H1 (cell line): Measurements from ENCODE around the gene DMAC2.

Experiments
- EZH2 ChIP-seq: fragments of 200-600 bp; sonication (generic); IDR thresholded peaks from 2 replicates; pipeline ENCODE4 v1.7.1; 2012; ENCODE audit warnings: low read depth, mild to moderate bottlenecking, moderate library complexity, low read length, inconsistent platforms; ENCODE audit not compliant: severe bottlenecking
- FOSL1 ChIP-seq: IDR thresholded peaks from 2 replicates; pipeline ENCODE4 v1.6.1; 2011; ENCODE audit warnings: mild to moderate bottlenecking, low read depth, low read length, moderate library complexity; ENCODE audit not compliant: insufficient read depth
- JUN ChIP-seq: IDR thresholded peaks from 2 replicates; pipeline ENCODE4 v1.6.1; 2011; ENCODE audit warnings: low read depth, mild to moderate bottlenecking, improper control_type of control experiment, low read length
- TF ChIP-seq, protein P1 (sequence below), 3 experiments: IDR thresholded peaks; 1 replicate in 2 of 3; 2 replicates in 1 of 3; pipeline versions ENCODE4 v1.5.1 to v1.6.1; 2011; ENCODE audit warnings: low read length in 3 of 3, mild to moderate bottlenecking in 3 of 3, inconsistent platforms in 2 of 3, low read depth in 1 of 3, moderate library complexity in 1 of 3; ENCODE audit not compliant: insufficient read depth in 1 of 3; ENCODE audit errors: control extremely low read depth in 1 of 3

DNA sequence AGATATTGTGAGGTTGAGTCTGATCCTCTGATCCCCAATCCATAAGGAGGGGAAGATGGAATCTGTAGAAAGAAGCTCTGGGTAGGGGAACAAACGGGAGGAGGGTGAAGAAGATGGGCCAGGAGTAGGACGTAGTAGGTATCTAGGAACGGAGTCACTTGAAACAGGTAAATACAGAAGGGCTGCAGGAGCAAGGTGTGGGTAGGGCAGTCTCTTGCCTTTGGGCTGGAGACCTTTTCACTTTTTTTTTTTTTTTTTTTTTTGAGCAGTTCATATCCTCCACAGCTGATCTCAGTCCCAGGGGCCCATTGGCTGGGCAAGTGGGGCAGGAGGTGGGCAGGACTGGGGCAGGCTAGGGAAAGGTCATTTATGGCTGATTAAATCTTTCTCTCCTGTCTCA is 40.6 kb downstream of the DMAC2 start:
- TF ChIP-seq FOSL1 (no peak), EZH2 (no peak), JUN (no peak)
- TF ChIP-seq, protein P1, sequence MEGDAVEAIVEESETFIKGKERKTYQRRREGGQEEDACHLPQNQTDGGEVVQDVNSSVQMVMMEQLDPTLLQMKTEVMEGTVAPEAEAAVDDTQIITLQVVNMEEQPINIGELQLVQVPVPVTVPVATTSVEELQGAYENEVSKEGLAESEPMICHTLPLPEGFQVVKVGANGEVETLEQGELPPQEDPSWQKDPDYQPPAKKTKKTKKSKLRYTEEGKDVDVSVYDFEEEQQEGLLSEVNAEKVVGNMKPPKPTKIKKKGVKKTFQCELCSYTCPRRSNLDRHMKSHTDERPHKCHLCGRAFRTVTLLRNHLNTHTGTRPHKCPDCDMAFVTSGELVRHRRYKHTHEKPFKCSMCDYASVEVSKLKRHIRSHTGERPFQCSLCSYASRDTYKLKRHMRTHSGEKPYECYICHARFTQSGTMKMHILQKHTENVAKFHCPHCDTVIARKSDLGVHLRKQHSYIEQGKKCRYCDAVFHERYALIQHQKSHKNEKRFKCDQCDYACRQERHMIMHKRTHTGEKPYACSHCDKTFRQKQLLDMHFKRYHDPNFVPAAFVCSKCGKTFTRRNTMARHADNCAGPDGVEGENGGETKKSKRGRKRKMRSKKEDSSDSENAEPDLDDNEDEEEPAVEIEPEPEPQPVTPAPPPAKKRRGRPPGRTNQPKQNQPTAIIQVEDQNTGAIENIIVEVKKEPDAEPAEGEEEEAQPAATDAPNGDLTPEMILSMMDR (IDR thresholded peaks at IDR 0.05; ENCODE audit: control extremely low read depth in 1 of 3, insufficient read depth in 1 of 3, low read depth in 1 of 3, low read length in 3 of 3): no peak
